GM18526 (cell line): ENCODE results near the gene SNRNP200.

Source experiments
- POLR2A ChIP-seq: IDR thresholded peaks from 3 replicates; pipeline ENCODE4 v1.6.1; 2011; ENCODE audit not compliant: insufficient read length; ENCODE audit errors: extremely low read depth

Gene SNRNP200

DNA sequence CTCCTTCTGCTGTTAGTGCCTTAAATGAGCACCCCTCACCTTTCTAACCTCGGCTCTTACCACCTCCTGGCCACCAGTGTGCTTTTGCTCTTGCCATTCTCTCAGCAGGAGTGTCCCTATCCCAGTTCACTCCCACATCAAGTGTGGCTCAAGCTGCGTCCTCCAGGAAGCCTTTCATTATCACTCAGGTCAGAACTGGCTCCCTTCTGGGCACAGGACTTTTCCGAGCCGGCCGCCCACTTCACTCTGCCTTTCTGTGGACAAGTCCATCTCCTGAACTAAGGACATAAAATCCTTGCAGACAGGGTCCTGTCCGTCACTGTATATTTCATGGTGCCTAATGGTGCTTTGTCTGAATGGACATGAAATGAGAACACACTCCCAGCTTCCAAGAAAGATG, 55.2 kb downstream of the SNRNP200 start:
- TF ChIP-seq POLR2A: no peak

DNA sequence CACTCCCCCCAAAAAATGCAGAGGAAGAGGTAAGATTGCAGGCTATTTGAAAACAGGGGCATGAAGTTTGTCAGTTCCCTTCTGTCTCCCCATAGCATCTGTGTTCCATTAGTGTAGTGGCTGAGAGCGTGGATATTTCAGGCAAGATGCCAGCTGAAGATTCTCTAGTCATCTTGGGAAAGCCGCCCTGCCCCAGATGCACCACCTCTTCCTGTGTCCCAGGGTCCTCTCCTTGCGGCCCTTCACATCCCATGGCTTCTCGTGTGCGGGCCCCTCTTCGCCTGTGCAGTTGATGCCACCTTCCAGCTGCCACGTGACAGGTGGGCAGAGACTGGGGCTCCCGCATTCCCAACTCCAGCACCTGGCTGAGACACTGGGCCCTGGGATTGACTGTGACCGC, 55.7 kb downstream of the SNRNP200 start:
- TF ChIP-seq POLR2A: no peak

GRCh38 chr2:96248624-96249023, 56.7 kb downstream of the SNRNP200 start:
- no peak for TF ChIP-seq POLR2A

DNA sequence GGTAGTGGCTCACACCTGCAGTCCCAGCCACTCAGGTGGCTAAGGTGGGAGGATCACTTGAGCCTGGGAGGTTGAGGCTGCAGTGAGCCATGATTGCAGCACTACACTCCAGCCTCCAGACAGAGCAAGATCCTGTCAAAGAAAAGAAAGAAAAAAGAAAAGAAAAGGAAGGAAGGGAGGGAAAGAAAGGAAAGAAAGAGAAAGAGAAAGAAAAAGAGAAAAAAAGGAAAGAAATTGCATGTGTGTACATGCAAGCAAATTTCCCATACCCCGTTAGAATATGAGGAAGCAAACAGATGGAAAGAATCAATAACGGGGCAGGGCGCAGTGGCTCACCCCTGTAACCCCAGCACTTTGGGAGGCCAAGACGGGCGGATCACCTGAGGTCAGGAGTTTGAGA, 57.5 kb downstream of the SNRNP200 start:
- TF ChIP-seq POLR2A: no peak

DNA sequence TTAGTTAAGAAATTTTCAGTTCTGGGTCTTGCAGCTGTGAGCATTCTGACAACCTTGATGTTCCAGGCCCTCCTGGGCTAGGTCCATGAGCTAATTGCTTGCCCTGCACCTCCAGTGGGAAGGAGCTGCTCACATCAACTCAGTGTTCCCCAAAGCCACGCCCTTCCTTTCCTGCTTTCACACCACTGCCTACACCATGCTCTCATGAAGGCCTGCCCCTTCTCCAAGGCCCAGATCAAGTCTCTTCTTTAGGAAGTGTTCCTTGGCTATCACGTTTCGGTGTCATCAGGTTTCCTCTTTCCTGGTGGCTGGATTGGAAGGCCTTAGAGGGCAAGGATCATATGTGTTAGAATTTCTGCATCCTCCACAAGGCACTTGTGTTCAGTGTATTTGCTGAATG, 58.3 kb downstream of the SNRNP200 start:
- no peak for TF ChIP-seq POLR2A

DNA sequence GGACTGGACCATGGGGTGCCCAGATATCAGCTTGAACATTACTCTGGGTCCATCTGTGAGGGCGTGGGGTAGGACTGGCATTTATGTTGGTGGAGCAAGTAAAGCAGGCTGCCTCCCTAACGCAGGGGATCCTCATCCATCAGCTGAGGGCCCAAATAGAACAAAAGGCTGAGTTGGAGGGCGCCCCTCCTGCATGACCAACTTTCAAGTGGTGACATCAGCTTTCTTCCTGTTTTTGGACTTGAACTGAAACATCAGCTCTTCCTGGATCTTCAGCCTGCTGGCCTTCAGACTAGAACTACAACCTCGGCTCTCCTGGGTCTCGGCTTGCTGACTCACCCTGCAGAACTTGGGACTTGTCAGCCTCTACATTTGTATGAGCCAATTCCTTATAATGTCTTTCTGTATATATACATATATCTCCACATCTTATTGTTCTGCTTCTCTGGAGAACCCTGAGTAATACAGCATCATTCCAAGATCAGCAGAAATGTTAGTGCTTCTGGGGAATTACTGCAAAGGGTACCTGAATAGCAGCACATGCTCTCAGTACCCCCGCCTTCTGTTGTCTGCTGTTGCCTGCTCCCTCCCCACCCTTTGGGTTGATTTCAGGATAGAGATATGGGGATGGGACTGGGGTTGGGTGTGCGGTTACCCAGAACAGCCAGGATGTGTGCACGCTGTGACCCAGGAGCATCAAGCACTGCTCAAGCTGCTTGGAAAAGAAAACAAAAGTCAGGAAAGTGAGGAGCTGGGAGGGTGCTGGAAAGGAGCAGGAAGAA, 59.5 kb downstream of the SNRNP200 start:
- TF ChIP-seq POLR2A: no peak

DNA sequence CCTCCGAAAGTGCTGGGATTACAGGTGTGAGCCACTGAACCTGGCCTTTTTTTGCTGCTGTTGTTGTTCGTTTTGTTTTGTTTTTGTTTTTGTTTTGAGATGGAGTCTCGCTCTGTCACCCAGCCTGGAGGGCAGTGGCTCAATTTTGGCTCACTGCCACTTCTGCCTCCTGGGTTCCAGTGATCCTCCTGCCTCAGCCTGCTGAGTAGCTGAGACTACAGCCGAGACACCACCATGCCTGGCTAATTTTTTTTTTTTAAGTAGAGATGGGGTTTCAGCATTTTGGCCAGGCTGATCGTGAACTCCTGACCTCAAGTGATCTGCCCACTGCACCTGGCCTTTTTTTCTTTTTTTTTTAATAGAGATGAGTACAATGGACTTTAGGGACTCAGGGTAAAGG, 61.5 kb downstream of the SNRNP200 start:
- TF ChIP-seq POLR2A: no peak

GRCh38 chr2:96241900-96242611, 63.3 kb downstream of the SNRNP200 start:
- TF ChIP-seq POLR2A: no peak

DNA sequence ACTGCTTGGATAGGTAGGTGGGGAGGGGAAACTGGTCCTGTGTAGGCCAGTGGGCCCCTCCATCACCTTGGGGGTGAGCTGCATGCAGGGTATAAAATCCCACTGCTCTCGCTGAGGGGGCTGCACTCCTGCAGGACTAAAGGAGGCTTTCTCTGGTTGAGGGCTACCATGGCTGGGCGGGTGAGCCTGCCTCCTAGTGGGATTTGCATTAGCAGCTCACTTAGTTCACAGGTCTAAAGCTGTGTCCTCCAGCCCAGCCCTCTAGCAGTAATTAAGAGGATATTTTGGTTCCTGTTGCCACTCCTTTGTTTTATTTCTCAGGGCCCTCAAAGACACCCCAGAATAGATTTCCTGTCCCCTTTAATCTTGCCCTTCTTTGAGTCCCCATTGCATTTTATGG, 64.1 kb downstream of the SNRNP200 start:
- no peak for TF ChIP-seq POLR2A

- no peak for TF ChIP-seq POLR2A
Measured at GRCh38 chr2:96240341-96241038, 64.9 kb downstream of the SNRNP200 start.

DNA sequence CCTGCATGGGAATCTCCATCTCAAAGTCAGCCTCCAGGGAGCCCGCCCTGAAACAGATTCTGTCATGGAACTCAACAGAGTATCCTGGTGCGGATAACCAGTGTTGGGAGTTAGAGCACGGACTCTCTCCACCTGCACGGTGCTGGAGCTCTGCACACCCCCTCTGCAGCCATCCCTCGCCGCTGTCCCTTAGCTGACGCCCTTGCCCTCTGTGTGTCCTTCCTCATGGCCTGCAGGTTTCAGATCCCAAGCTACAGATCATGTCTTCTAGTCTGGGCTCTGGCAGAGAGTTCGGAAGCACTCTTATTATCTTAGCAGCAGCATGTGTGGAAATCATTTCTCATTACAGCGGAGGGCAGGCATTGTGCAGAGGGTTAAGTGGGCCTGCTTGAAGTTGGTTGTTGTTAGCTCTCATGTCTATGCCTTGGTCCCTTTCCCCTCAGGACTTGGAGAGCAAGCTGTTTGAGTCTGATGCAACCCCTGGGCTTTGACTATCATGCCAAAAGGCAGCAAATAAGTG, 65.5 kb downstream of the SNRNP200 start:
- no peak for TF ChIP-seq POLR2A

- no peak for TF ChIP-seq POLR2A
Measured at GRCh38 chr2:96239091-96239490, 66.3 kb downstream of the SNRNP200 start.

DNA sequence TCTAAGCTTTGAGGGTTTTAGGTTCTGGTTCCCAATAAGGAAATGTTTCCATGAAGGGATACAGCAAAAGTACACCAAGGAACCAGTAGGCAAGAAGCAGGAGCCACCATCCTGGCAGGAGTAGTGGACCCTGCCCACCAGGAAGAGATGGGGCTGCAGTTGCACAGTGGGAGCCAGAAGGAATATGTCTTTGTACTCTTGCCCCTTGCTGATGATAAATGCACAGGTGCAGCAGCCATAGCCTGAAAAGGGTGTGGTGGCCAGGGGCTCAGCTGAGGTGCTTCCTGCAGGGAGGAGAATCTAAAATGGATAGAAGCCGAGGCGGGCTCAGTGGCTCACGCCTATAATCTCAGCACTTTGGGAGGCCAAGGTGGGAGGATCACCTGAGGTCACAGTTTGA, 67.1 kb downstream of the SNRNP200 start:
- TF ChIP-seq POLR2A: no peak

GRCh38 chr2:96236882-96237281, 68.5 kb downstream of the SNRNP200 start:
- no peak for TF ChIP-seq POLR2A

GRCh38 chr2:96233880-96234316, 71.4 kb downstream of the SNRNP200 start:
- no peak for TF ChIP-seq POLR2A

- TF ChIP-seq POLR2A: no peak
Measured at GRCh38 chr2:96233436-96233835, 71.9 kb downstream of the SNRNP200 start.
